HG02763 (cell line): ENCODE results near the gene PLTP.
A peak's percentile ranks its signal among the peaks of the same experiment; 100 is the strongest.
"Not testable (repeated sequence)": the region's sequence is repeated elsewhere in the genome, so short reads cannot be mapped to it uniquely, and the experiment has no call there.

Experiments used
- ATAC-seq: cut with Tn5 transposase; IDR thresholded peaks from one replicate; pipeline ENCODE4 v1.9.1; 2021; ENCODE audit warnings: mild to moderate bottlenecking, moderate library complexity; ENCODE audit not compliant: unreplicated experiment

The PLTP gene

DNA sequence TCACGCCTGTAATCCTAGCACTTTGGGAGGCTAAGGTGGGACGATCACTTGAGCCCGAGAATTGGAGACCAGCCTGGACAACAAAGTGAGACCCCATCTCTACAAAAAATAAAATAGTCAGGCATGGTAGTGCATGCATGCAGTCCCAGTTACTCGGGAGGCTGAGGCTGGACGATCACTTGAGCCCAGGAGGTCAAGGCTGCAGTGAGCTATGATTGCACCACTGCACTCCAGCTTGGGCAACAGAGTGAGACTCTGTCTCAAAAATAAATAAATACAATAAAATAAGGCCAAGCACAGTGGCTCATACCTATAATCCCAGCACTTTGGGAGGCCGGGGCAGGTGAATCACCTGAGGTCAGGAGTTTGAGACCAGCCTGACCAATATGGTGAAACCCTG, 10.6 kb downstream of the PLTP start:
- ATAC-seq = not testable (repeated sequence)

DNA sequence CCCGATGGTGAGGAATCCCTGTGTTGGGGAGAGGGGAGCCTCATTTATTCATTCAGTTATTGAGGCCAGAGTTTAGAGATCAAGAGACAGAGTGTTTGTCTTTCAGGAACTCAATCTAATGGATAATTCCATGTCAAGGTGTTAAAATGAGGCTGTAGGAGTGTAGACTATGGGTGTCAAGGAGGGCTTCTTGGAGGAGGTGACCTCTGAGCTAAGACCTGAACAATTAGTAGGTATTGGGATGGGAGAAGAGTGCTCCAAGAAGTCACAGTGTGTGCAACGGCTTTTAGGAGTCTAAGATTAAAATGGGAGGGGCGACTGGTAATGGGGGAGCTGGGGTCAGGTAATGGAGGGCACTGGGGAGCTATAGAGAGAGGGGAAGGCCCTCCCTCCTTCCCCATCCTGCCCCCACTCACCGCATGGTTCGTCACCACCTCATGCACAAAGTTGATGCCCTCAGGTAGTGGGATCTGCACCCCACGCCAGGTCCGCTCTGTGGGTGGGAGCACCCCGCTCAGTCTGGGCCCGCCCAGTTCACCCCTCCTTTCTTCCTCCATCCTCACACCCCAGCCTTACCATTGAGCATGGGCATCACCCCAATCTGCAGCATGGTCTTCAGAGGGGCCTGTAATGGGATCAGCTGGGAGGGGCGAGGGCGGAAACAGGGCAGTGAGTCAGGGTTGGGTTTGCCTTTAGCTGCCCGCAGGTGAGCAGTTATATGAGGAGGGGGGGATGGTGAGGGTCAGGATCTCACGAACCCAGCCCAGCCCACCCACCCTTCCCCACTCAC, 12.7 kb downstream of the PLTP start:
- no peak for ATAC-seq

DNA sequence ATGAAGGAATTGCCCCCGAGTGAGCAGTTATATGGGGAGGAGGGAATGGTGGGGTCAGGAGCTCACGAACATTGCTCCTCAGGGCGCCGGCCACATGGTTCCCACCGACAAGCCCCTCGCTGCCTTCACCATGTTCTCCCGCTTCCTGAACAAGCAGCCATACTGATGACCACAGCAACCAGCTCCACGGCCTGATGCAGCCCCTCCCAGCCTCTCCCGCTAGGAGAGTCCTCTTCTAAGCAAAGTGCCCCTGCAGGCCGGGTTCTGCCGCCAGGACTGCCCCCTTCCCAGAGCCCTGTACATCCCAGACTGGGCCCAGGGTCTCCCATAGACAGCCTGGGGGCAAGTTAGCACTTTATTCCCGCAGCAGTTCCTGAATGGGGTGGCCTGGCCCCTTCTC, 13.7 kb downstream of the PLTP start:
- no peak for ATAC-seq

DNA sequence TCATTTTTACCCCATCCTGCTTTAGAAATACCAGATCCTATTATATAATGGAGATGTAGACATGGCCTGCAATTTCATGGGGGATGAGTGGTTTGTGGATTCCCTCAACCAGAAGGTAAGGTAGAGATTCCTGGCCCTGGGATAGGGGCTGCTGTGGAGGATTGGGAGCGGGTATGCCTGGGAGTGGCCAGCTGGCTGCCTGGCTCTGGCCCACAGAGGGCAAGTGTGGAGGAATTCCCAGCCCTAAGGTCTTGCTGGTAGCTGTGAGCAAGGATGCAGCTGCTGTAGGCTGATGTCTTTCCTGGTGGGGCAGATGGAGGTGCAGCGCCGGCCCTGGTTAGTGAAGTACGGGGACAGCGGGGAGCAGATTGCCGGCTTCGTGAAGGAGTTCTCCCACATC, 14.3 kb downstream of the PLTP start:
- ATAC-seq = no peak

DNA sequence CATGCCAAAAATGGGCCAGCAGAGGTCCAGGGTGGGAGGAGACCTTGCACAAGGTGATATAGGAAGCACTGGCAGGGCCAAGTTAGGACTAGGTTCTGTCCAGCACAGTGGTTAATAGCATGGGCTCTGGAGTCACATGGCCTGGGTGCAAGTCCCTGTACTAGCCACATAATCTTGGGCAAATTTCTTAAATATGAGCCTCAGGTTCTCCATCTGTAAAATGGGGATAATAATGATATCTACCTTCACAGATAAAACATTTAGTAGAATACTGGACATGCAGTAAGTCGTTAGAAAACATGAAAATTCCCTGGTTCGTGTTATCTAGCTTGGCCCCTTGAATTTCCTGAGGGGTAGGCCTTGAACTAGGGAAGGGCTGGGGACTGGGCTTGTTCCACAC, 14.7 kb downstream of the PLTP start:
- ATAC-seq = no peak

DNA sequence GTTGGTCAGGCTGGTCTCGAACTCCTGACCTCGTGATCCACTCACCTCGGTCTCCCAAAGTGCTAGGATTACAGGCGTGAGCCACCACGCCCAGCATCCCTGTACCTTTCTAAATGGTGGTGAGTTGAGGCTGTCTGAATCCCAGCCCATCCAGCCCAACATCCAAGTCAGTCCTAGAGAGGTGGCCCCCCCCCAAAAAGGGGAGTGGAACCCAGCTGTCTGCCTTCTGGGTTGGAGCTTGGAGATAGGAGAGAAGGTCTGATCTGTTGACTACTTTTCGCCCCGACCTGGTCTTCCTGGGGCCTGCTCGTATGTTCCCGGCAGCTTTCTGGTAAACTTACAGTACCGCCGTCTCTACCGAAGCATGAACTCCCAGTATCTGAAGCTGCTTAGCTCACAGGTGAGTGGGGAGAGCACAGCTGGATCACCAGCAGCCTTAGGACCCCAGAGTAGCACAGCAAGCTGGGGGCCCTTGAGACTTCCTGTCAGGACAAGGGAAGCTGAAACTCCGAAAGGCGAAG, 15.3 kb downstream of the PLTP start:
- ATAC-seq = no peak

DNA sequence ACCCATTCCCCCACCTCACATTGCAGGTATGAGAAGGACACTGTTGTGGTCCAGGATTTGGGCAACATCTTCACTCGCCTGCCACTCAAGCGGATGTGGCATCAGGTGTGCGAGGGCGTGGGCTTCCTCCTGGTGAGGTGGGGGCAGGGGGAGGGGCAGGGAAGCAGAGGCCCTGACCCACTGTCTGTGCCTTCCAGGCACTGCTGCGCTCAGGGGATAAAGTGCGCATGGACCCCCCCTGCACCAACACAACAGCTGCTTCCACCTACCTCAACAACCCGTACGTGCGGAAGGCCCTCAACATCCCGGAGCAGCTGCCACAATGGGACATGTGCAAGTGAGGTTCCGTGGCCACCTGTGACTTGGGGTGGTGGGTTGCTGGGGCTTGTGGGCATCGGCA, 17.2 kb downstream of the PLTP start:
- no peak for ATAC-seq

DNA sequence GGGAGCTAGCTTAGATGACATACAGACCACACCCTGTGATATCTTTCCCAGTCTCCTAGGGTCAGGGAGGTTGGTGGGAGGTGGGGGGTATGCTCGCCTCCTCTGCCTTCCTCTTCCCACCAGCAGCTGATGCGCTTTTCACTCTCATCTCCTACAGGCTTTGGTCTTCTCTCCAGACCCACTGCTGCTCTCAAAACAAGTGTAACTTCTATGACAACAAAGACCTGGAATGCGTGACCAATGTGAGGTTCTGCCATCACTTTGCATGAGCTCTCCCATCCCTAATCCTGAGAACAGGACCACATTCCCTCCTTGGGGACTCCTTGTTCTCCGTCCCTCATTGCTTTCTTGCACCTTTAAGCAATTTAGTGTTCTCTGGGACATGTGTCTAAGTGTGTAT, 18.1 kb downstream of the PLTP start:
- ATAC-seq = no peak

DNA sequence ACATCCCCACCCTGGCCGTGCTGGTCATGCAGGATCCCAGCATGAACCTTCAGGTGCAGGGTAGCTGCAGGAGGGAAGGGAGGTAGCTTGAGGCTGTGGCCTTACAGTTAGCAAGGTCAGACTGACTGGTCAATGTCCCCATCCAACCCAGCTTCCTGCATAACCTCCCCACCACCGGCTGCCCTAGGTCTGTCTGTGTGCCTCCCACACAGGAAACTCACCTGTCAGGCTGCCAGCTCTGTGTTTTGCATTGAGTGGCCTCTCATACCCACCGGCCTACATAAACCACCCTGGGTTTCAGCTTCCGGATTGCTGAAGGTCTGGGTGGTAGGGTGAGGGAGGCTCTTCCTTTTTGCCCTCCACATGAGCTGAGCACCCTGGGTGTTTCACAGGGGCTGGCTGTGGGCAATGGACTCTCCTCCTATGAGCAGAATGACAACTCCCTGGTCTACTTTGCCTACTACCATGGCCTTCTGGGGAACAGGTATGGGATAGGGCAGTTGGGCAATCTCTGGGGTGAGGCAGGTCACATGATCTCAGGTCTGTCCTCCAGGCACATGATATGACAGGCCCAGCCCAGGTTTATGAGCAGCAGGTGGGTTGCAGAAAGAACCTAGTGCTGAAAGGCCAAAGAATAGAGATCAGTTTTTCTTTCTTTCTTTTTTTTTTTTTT, 19.0 kb downstream of the PLTP start:
- no peak for ATAC-seq

DNA sequence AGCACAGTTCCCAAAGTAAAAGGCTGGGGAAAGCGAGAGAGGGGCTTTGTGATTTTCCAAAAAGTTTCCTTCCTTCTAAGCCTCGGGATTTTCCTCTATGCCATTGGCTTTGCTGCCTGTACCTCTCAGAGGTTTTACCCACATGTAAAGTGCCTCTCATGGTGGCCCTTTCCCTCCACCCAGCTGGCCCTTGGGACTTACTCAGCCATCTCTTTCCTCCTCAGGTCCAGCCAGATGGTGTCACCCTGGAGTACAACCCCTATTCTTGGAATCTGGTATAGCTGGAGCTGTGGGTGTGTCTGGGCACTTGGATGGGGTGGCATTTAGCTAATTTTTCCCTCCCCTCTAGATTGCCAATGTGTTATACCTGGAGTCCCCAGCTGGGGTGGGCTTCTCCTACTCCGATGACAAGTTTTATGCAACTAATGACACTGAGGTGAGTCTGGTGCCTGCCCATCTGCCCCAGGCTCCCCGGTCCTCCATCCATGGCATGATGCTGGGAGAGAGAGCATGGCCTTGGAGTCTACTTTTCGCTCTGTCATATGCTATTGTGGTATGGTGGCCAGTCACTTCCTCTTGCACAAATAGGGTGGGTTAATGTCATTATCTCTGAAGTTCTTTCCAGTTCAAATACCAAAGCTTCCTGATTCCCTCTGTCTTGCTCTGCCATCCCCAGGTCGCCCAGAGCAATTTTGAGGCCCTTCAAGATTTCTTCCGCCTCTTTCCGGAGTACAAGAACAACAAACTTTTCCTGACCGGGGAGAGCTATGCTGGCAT, 19.7 kb downstream of the PLTP start:
- no peak for ATAC-seq

DNA sequence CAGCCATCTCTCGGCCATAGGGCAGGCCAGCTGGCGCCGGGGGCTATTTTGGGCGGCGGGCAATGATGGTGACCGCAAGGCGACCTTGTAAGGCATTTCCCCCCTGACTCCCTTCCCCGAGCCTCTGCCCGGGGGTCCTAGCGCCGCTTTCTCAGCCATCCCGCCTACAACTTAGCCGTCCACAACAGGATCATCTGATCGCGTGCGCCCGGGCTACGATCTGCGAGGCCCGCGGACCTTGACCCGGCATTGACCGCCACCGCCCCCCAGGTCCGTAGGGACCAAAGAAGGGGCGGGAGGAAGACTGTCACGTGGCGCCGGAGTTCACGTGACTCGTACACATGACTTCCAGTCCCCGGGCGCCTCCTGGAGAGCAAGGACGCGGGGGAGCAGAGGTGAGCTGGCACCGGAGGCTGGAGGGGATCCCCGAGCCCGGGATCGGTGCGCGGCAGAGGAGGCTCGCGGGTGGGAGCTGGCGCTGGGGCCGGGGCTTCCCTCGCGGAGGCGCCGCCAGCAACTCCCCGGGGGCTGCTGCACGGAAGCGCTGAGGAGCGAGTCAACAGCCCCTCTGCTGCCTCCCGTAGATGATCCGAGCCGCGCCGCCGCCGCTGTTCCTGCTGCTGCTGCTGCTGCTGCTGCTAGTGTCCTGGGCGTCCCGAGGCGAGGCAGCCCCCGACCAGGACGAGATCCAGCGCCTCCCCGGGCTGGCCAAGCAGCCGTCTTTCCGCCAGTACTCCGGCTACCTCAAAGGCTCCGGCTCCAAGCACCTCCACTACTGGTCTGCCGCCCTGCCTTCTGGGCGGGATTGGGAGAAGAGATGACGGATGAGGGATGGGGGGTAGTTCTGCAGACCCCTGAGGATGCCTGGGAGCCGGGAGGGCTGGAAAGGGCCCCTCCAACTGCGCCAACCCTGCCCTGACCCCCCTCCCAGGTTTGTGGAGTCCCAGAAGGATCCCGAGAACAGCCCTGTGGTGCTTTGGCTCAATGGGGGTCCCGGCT, 20.7 kb downstream of the PLTP start, which contains the start of the genes CTSA and NEURL2:
Gene CTSA (plus strand): TSS at position 351 of the 999 bp plus-strand sequence. CDS start 234 bp downstream, at position 585.
Gene NEURL2 (minus strand): TSS at position 224 of the 999 bp plus-strand sequence. CDS start 217 bp downstream, at position 7.
- peak; percentile 76 for ATAC-seq

DNA sequence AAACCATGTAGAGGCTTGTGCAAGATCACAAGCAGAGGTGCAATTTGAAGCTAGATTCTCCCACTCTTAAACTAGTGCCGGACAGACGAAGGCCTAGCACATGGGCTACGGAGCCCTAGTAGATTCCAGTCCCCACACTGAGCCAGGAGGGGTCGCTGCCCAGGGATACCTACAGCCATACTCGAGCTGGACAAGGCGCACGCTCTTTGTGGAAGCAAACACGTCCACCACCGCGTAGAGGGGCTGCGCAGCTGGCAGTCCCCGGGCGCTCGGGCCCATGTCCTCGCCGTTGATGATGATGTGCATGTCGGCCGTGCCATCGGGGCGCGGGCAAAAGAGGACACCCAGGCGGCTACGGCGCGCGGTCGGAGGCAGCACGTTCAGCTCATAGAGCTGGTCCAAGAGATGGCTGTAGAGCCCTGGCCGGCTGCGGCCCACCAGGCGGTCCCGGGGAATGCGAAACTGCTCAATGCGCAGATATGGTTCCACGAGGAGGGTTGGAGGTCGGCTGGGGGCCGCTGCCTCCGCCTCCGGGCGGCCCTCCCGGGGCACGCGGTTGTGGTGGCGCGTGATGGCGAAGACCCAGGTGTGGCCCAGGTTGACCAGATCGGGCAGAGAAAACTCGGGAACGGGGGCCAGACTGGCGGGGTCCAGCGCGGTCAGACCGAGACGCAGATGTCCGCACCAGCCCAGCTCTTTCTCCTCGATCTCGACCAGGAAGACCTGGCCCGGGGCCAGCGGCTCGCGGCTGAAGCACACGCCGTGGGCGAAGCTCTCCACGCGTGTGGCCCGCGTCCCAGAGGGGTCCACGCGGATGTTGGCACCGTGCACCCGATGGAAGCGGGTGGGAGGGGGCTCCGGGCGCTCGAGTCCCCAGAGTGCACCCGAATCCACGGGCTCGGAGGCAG, 21.6 kb downstream of the PLTP start:
- peak; percentile 15 for ATAC-seq

DNA sequence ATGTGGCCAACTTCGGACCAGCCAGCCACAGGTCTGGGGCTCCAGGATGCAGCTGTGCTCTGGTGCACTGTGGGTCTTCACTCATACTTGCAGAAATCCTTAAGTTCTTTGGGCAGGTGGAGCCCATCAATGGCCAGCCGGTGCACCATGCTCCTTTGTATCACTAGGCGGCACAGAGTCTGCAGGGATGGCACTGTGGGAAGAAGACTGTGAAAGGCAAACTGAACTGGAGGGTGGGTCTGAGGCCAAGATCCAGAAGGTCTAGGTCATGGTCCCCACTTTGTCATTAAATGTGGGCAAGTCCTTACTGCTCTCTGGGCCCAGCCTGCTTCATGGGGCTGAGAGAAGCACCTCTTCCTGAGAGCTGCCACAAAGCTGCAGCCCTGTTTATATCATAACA, 23.3 kb downstream of the PLTP start:
- ATAC-seq = no peak

DNA sequence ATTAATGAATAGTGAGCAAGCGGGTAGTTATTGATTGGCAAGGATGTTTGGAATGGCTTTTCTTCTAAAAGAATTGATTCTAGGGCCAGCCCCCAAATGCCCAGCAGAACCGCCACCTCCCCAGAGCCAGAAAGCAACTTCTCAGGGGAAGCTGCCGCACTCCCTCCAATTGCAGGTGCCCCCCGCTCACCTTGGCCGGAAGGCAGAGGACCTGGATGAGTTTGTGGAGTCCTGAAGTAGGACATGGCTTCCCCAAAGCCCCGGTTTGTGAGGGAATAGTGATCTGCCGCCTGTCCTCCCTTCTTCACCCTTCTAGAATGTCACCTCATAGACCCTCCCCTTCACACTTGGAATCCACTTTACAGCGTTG, 24.6 kb downstream of the PLTP start, which contains the start of gene SPATA25:
Gene SPATA25 (minus strand): TSS at position 277 of the 370 bp plus-strand sequence. CDS start 32 bp downstream, at position 245.
- no peak for ATAC-seq

DNA sequence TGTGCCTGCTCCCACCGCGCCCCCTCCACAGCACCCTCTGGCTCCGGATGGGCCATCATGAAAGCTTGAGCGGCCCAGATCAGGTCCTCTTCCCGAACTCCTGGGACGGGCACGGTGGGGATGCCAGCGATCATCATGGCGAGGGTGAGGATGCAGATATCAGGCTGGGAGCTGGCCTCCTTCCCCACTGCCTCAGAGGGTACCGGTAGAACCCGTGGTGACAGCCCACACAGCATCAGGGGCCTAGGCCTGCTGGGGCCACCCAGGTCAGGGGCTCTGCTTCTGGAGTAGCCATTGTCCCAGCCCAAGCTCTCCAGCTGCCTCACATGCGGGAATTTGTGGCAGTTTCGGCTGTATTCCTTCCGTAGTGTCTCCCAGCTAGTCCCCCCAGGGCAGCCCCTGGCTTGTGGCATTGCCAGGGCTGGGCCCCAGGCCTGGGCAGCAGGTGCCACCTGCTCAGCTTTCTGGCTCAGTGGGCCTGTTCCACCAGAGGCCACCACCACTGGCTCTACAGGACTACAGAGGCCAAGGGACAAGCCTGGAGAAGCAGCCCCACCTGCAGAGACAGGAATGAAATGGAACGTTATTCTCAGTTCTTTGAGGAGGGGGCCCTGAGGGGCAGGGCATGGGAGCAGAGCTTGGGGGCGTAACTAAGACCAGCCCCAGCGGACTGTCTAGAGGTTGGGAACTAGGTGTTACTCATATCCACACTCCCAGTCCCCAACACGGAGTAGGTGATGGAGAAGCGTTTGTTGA, 25.2 kb downstream of the PLTP start:
- no peak for ATAC-seq

DNA sequence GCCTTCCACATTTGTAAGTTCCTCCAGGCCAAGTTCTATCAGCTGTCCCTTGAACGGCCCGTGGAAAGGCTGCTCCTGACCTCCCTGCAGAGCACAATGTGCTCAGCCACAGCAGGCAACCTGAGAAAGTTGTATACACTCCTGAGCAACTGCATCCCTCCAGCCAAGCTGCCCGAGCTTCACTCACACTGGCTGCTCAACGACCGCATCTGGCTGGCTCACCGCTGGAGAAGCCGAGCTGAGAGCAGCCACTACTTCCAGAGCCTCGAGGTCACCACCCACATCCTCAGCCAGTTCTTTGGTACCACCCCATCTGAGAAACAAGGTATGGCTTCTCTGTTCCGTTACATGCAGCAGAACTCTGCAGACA, 28.9 kb downstream of the PLTP start:
- ATAC-seq = no peak

DNA sequence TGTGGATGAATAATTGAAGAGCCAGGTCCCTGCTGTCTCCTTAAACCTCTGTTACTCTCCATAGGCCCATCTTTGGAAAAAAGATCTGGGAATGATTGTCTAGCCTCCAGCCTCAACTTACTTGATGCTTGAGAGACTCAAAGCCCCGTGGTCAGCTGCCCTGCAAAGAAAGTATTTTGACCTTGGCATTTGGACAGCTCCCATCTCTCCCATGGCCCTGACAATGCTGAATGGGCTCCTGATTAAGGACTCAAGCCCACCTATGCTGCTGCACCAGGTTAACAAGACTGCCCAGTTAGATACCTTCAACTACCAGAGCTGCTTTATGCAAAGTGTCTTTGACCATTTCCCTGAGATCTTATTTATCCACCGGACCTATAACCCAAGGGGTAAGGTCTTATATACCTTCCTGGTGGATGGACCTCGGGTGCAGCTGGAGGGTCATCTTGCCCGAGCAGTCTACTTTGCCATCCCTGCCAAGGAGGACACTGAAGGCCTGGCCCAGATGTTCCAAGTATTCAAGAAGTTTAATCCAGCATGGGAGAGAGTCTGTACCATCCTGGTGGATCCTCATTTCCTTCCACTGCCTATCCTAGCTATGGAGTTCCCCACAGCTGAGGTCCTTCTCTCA, 29.4 kb downstream of the PLTP start:
- no peak for ATAC-seq
